GM23338 (cell line): ENCODE data around the gene HDAC6. TPM values are rescaled to one million over a fixed set of nuclear protein-coding genes. Genes with fewer than 3 reads are reported as not detected.

Experiments
- ATAC-seq: fragments of 200-7000 bp; cut with Tn5 transposase; 3 replicates; pipeline ENCODE4 v1.9.1; 2020
- DNase-seq: peaks from one replicate; pipeline ENCODE4 v3.0.0-alpha.2; 2015; ENCODE audit warnings: low spot score
- H2AFZ ChIP-seq: fragments of 200-600 bp; sonication (generic); 2 replicates; pipeline ENCODE4 v1.8.0; 2016; ENCODE audit warnings: antibody characterized with exemption, mild to moderate bottlenecking, moderate library complexity
- H3F3A ChIP-seq: fragments of 200-600 bp; sonication (generic); replicated peaks from 2 replicates; pipeline ENCODE4 v1.8.0; 2017; ENCODE audit warnings: antibody characterized with exemption, mixed run types, low read depth
- H3K27ac ChIP-seq: fragments of 200-600 bp; sonication (generic); 2 replicates; pipeline ENCODE4 v1.6.1; 2016; ENCODE audit warnings: low read depth
- H3K27me3 ChIP-seq: fragments of 200-600 bp; sonication (generic); 2 replicates; pipeline ENCODE4 v1.8.0; 2016; ENCODE audit warnings: mild to moderate bottlenecking, mixed run types, moderate library complexity; ENCODE audit not compliant: insufficient read depth
- H3K36me3 ChIP-seq: fragments of 200-600 bp; sonication (generic); 2 replicates; pipeline ENCODE4 v1.8.0; 2016; ENCODE audit warnings: mild to moderate bottlenecking; ENCODE audit not compliant: insufficient read depth
- H3K4me1 ChIP-seq: fragments of 200-600 bp; sonication (generic); 2 replicates; pipeline ENCODE4 v1.8.0; 2016; ENCODE audit warnings: mild to moderate bottlenecking, moderate library complexity; ENCODE audit not compliant: insufficient read depth
- H3K4me2 ChIP-seq: fragments of 200-600 bp; sonication (generic); 2 replicates; pipeline ENCODE4 v1.7.1; 2017; ENCODE audit warnings: mixed run types
- H3K4me3 ChIP-seq: fragments of 200-600 bp; sonication (generic); 2 replicates; pipeline ENCODE4 v1.6.1; 2016; ENCODE audit warnings: mixed run types
- H3K79me2 ChIP-seq: fragments of 200-600 bp; sonication (generic); replicated peaks from 2 replicates; pipeline ENCODE4 v1.8.0; 2017; ENCODE audit warnings: mild to moderate bottlenecking; ENCODE audit not compliant: insufficient read depth
- H3K9me2 ChIP-seq: fragments of 200-600 bp; sonication (generic); 2 replicates; pipeline ENCODE4 v1.8.0; 2017; ENCODE audit not compliant: insufficient read depth
- H4K20me1 ChIP-seq: fragments of 200-600 bp; sonication (generic); replicated peaks from 2 replicates; pipeline ENCODE4 v1.8.0; 2017; ENCODE audit warnings: mild to moderate bottlenecking; ENCODE audit not compliant: insufficient read depth
- H3K27ac Mint-ChIP-seq: 2 replicates; pipeline ENCODE4 v1.8.0; 2020; ENCODE audit warnings: inconsistent platforms, mild to moderate bottlenecking, moderate library complexity, mixed read lengths
- H3K27me3 Mint-ChIP-seq: 3 replicates; pipeline ENCODE4 v1.8.0; 2022; ENCODE audit warnings: low read depth, mild to moderate bottlenecking, moderate library complexity, mixed read lengths, inconsistent platforms; ENCODE audit not compliant: insufficient read depth, poor library complexity
- H3K36me3 Mint-ChIP-seq: 3 replicates; pipeline ENCODE4 v1.8.0; 2021; ENCODE audit warnings: low read depth, mild to moderate bottlenecking, inconsistent platforms, moderate library complexity, mixed read lengths
- H3K4me1 Mint-ChIP-seq: 3 replicates; pipeline ENCODE4 v1.8.0; 2020; ENCODE audit warnings: mild to moderate bottlenecking, inconsistent platforms, mixed read lengths
- H3K4me3 Mint-ChIP-seq: 3 replicates; pipeline ENCODE4 v1.8.0; 2021; ENCODE audit warnings: moderate library complexity, mild to moderate bottlenecking, inconsistent platforms, mixed read lengths
- H3K9me3 Mint-ChIP-seq: 3 replicates; pipeline ENCODE4 v1.8.0; 2020; ENCODE audit warnings: moderate library complexity, mild to moderate bottlenecking, inconsistent platforms, mixed read lengths
- CREB1 ChIP-seq: fragments of 250-450 bp; sonication (Bioruptor Pico); IDR thresholded peaks from 2 replicates; pipeline ENCODE4 v1.5.0; 2020; ENCODE audit warnings: low read depth, mild to moderate bottlenecking, moderate library complexity
- EZH2 ChIP-seq: fragments of 200-600 bp; sonication (generic); IDR thresholded peaks from one replicate; pipeline ENCODE4 v1.8.0; 2017; ENCODE audit warnings: antibody characterized with exemption, mild to moderate bottlenecking, low read depth; ENCODE audit not compliant: unreplicated experiment
- JUNB ChIP-seq: IDR thresholded peaks from one replicate; pipeline ENCODE4 v1.6.1; 2016; ENCODE audit warnings: antibody characterized with exemption; ENCODE audit not compliant: unreplicated experiment
- NANOG ChIP-seq: IDR thresholded peaks from 2 replicates; pipeline ENCODE4 v1.6.1; 2016; ENCODE audit warnings: antibody characterized with exemption, borderline replicate concordance
- POLR2AphosphoS5 ChIP-seq: IDR thresholded peaks from 2 replicates; pipeline ENCODE4 v1.6.1; 2016; ENCODE audit warnings: antibody characterized with exemption, low read depth
- STAT1 ChIP-seq: IDR thresholded peaks from one replicate; pipeline ENCODE4 v1.6.1; 2016; ENCODE audit warnings: antibody characterized with exemption; ENCODE audit not compliant: unreplicated experiment
- ZNF114 ChIP-seq: fragments of 250-450 bp; sonication (Bioruptor Pico); IDR thresholded peaks from 2 replicates; pipeline ENCODE4 v1.5.0; 2020; ENCODE audit warnings: mild to moderate bottlenecking, moderate library complexity
- ZNF331 ChIP-seq: fragments of 250-450 bp; sonication (Bioruptor Pico); IDR thresholded peaks from 2 replicates; pipeline ENCODE4 v1.5.0; 2020; ENCODE audit warnings: low read depth, mild to moderate bottlenecking, moderate library complexity
- polyA plus RNA-seq: library from polyadenylated mRNA; unstranded; fragments of >200 nt; fragmentation: Nextera tagmentation; extraction: Ambion mirVana; gene quantifications from 2 replicates; pipeline ENCODE4 v1.2.1, GENCODE V29; 2016
- total RNA-seq: library from RNA; depleted of rRNA; stranded (reverse); fragments of >200 nt; shearing (Covaris generic); gene quantifications from 2 replicates; pipeline ENCODE4 v1.2.3, GENCODE V29; 2014
- TF ChIP-seq, protein P1 (sequence below): IDR thresholded peaks from one replicate; pipeline ENCODE4 v1.6.1; 2018; ENCODE audit warnings: antibody characterized with exemption; ENCODE audit not compliant: unreplicated experiment
- TF ChIP-seq, protein P2 (sequence below): IDR thresholded peaks from 2 replicates; pipeline ENCODE4 v1.6.1; 2016; ENCODE audit warnings: antibody characterized with exemption

The HDAC6 gene
- total and polyA plus RNA-seq, 2 experiments from 2014 or later: 33.0 to 49.8 TPM

DNA sequence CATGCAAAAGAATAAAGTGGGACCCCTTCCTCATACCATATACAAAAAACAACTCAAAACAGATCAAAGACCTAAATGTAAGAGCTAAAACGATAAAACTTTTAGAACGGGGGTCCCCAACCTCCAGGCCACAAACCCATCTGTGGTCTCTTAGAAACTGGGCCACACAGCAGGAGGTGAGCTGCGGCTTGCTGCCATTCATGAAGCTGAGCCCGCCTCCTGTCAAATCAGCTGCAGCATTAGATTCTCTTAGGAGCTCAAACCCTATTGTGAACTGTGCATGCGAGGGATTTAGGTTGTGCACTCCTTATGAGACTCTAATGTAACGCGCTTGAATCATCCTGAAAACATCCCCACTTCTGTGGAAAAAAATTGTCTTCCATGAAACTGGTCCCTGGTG lies 22.5 kb upstream of the HDAC6 start (continued):
- TF ChIP-seq, protein P1, sequence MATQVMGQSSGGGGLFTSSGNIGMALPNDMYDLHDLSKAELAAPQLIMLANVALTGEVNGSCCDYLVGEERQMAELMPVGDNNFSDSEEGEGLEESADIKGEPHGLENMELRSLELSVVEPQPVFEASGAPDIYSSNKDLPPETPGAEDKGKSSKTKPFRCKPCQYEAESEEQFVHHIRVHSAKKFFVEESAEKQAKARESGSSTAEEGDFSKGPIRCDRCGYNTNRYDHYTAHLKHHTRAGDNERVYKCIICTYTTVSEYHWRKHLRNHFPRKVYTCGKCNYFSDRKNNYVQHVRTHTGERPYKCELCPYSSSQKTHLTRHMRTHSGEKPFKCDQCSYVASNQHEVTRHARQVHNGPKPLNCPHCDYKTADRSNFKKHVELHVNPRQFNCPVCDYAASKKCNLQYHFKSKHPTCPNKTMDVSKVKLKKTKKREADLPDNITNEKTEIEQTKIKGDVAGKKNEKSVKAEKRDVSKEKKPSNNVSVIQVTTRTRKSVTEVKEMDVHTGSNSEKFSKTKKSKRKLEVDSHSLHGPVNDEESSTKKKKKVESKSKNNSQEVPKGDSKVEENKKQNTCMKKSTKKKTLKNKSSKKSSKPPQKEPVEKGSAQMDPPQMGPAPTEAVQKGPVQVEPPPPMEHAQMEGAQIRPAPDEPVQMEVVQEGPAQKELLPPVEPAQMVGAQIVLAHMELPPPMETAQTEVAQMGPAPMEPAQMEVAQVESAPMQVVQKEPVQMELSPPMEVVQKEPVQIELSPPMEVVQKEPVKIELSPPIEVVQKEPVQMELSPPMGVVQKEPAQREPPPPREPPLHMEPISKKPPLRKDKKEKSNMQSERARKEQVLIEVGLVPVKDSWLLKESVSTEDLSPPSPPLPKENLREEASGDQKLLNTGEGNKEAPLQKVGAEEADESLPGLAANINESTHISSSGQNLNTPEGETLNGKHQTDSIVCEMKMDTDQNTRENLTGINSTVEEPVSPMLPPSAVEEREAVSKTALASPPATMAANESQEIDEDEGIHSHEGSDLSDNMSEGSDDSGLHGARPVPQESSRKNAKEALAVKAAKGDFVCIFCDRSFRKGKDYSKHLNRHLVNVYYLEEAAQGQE: no peak
- TF ChIP-seq JUNB (no peak), POLR2AphosphoS5 (no peak), NANOG (no peak), ZNF114 (CRISPR knock-in tag) (no peak), EZH2 (no peak), STAT1 (no peak), CREB1 (CRISPR knock-in tag) (no peak)
- TF ChIP-seq, protein P2, sequence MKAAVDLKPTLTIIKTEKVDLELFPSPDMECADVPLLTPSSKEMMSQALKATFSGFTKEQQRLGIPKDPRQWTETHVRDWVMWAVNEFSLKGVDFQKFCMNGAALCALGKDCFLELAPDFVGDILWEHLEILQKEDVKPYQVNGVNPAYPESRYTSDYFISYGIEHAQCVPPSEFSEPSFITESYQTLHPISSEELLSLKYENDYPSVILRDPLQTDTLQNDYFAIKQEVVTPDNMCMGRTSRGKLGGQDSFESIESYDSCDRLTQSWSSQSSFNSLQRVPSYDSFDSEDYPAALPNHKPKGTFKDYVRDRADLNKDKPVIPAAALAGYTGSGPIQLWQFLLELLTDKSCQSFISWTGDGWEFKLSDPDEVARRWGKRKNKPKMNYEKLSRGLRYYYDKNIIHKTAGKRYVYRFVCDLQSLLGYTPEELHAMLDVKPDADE: no peak

DNA sequence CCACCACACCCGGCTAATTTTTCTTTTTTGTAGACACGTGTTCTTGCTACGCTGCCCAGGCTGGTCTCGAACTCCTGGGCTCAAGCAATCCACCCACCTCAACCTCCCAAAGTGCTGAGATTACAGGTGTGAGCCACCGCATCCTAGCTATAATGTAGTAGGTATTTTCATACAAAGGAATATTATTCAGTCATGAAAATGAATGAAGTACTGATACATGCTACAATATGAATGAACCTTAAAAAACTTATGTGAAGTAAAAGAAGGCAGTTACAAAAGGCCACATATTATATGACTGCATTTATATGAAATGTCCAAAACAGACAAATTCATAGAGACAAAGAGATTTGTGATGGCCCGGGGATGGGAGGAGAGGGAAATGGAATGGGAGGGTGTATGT lies 20.2 kb upstream of the HDAC6 start:
- H3K27ac ChIP-seq: no peak overlapping the region
- H3K27me3 ChIP-seq: no peaks in the 10 kb centered on the region
- ATAC-seq: no peak
- H3K79me2 ChIP-seq: no peaks in the 10 kb centered on the region
- Mint-ChIP-seq H3K9me3 (no peaks in the 10 kb centered on the region; the same call in 2 of the 3 replicates), H3K36me3 (no peaks in the 10 kb centered on the region), H3K4me1 (peaks cover 8% of the 10 kb centered on the region; the same call in 2 of the 3 replicates), H3K4me3 (no peak overlapping the region), H3K27ac (no peak overlapping the region), H3K27me3 (peaks cover 2% of the 10 kb centered on the region)
- H3F3A ChIP-seq: no peaks in the 10 kb centered on the region
- no peaks in the 10 kb centered on the region for H3K4me1 ChIP-seq
- no peak overlapping the region for H3K4me2 ChIP-seq
- no peak for DNase-seq
- no peak overlapping the region for H3K4me3 ChIP-seq
- H4K20me1 ChIP-seq: no peaks in the 10 kb centered on the region
- TF ChIP-seq, protein P1: no peak
- TF ChIP-seq NANOG (no peak), EZH2 (no peak), ZNF331 (CRISPR knock-in tag) (no peak), STAT1 (no peak)
- TF ChIP-seq, protein P2: no peak
- no peak overlapping the region for H2AFZ ChIP-seq
- no peaks in the 10 kb centered on the region for H3K36me3 ChIP-seq
- no peaks in the 10 kb centered on the region for H3K9me2 ChIP-seq
